GM06990 (cell line): ENCODE data around the gene NOVA1.

Experiments
- DNase-seq: peaks from one replicate; pipeline ENCODE4 v3.0.0-alpha.2; 2011; ENCODE audit not compliant: insufficient read length; ENCODE audit errors: extremely low read depth
- H3K27me3 ChIP-seq: replicated peaks from 2 replicates; pipeline ENCODE4 v1.6.0; 2011; ENCODE audit warnings: low read length; ENCODE audit not compliant: control insufficient read depth, insufficient read depth
- H3K36me3 ChIP-seq: 2 replicates; pipeline ENCODE4 v1.5.1; 2011; ENCODE audit warnings: low read length; ENCODE audit not compliant: control insufficient read depth, insufficient read depth
- H3K4me3 ChIP-seq: replicated peaks from 2 replicates; pipeline ENCODE4 v1.5.1; 2011; ENCODE audit warnings: low read depth, mild to moderate bottlenecking, control low read depth, low read length
- TF ChIP-seq, protein P1 (sequence below): IDR thresholded peaks from 2 replicates; pipeline ENCODE4 v1.5.1; 2011; ENCODE audit warnings: low read length, control low read depth, mild to moderate bottlenecking, inconsistent platforms; ENCODE audit not compliant: insufficient read depth, poor library complexity, severe bottlenecking

NOVA1 gene

DNA sequence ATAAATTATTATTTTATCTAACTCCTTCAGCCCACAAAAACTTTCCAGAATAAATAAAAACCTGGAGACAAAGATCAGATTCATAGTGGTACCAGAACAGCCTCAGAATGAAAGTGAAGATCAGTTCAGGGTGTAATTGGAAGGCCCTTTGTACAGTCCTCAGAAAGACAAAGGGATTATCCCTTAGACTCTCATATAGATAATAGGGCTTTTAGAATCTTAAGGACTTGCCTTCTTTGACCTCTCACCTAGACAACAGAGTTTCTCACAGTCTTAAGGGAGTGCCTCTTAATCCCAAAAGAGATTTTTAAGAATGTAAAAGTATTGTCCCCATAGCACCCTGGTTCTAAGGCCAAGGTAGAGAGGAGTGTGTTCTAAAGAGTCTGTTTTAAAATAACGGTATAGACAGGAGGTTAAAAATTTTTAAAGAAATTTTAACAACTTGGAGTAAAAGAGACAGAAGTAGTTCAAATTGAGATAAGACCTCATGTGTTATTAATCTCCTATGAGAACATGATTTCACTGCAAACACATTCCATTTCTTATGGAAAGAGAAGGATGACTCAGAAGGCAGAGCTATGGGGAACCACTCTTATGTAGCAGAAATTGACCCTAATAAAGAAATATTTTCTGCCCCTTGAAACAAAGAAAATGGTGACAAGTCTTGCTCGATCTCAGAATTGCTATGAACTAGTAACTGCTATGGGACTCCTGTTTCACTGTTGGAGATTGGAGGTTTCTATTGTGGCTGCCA lies 24.2 kb upstream of the NOVA1 start:
- no peak for DNase-seq

DNA sequence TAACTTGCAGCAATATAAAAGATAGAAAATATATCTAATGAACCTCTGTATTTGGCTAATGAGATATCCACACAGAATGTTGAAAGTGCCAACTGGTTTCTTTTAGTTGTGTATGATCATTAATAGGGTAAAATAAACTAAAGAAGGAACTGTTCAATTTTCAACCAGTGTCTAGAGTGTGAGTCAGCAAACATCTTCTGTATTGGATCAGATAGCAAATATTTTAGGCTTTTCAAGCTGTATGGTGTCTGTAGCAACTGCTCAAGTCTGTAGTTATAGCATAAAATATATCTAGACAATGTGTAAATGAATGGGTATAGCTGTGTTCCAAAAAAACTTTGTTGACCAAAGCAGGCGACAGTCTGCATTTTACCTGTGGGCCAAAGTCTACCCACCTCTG lies 23.5 kb upstream of the NOVA1 start:
- Histone ChIP-seq H3K36me3 (no peaks in the 10 kb centered on the region), H3K27me3 (no peaks in the 10 kb centered on the region), H3K4me3 (no peak overlapping the region)
- DNase-seq = no peak
- TF ChIP-seq, protein P1, sequence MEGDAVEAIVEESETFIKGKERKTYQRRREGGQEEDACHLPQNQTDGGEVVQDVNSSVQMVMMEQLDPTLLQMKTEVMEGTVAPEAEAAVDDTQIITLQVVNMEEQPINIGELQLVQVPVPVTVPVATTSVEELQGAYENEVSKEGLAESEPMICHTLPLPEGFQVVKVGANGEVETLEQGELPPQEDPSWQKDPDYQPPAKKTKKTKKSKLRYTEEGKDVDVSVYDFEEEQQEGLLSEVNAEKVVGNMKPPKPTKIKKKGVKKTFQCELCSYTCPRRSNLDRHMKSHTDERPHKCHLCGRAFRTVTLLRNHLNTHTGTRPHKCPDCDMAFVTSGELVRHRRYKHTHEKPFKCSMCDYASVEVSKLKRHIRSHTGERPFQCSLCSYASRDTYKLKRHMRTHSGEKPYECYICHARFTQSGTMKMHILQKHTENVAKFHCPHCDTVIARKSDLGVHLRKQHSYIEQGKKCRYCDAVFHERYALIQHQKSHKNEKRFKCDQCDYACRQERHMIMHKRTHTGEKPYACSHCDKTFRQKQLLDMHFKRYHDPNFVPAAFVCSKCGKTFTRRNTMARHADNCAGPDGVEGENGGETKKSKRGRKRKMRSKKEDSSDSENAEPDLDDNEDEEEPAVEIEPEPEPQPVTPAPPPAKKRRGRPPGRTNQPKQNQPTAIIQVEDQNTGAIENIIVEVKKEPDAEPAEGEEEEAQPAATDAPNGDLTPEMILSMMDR = no peak

More for the DNA sequence above, 24.2 kb upstream of the NOVA1 start:
- TF ChIP-seq, protein P1 = no peak
- no peak overlapping the region for H3K4me3 ChIP-seq
- H3K36me3 ChIP-seq = no peaks in the 10 kb centered on the region
- no peaks in the 10 kb centered on the region for H3K27me3 ChIP-seq

DNA sequence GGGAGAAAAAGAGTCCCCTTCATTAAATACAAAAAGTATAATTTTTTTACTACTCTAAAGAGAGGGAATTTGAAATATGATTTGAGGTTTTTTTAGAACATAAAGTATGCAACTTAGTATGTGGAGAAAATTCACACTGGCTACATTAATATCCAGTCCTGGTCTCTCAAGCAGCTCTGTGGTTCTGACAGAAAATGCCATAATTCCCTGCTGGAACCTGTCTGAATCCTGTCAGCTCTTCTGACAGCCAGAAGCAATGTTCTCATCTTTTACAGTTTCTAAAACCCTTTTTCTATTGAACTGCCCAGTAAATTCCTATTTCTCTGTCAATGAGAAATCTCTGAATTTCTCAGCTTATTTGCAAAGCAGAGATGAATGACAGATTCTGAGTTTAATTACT lies 13.4 kb upstream of the NOVA1 start:
- DNase-seq = no peak

DNA sequence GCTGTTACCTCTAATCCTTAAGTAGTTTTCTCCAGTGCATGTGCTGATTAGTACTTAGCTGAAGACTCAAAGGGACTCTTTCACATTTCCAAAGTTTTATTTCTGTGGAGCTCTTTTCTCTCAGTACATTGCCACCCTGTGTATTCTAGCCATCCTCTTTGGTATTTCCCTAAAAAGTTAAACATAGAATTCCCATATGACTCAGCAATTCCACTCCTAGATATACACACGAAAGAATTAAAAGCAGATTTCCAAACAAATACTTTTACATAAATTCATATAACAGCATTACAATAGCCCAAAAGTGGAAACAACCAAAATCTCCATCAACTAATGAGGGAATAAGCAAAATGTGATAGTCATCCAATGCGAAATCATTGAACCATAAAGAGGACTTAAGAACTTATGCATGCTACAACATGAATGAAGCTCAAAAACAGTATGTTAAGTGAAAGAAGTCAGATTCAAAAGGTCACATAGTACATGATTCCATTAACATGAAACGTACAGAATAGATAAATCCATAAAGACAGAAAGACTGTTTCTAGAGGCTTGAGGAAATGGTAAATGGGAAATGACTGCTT lies 9.0 kb upstream of the NOVA1 start:
- H3K4me3 ChIP-seq = no peak overlapping the region
- DNase-seq = no peak
- TF ChIP-seq, protein P1 = no peak
- no peaks in the 10 kb centered on the region for H3K36me3 ChIP-seq
- no peaks in the 10 kb centered on the region for H3K27me3 ChIP-seq

More for the DNA sequence above, 13.4 kb upstream of the NOVA1 start:
- no peaks in the 10 kb centered on the region for H3K27me3 ChIP-seq
- no peak overlapping the region for H3K4me3 ChIP-seq
- TF ChIP-seq, protein P1 = no peak
- H3K36me3 ChIP-seq = no peaks in the 10 kb centered on the region

DNA sequence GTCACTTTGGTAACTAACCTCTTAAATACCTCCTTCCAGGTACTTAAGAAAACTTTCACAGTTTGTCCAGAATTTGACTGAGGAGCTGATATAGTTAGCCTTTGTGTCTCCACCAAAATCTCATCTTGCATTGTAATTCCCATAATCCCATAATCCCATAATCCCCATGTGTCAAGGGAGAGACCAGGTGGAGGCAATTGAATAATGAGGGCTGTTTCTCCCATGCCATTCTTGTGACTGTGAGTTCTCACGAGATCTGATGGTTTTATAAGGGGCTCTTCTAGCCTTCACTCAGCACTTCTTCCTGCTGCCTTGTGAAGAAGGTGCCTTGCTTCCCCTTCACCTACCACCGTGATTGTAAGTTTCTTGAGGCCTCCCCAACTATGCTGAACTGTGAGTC lies 7.8 kb upstream of the NOVA1 start:
- DNase-seq = no peak
- no peaks in the 10 kb centered on the region for H3K36me3 ChIP-seq
- H3K27me3 ChIP-seq = no peaks in the 10 kb centered on the region
- TF ChIP-seq, protein P1 = no peak
- H3K4me3 ChIP-seq = no peak overlapping the region
